HG03045 (cell line): ENCODE data around the gene PTPN23.
"Not testable (repeated sequence)": the region's sequence is repeated elsewhere in the genome, so short reads cannot be mapped to it uniquely, and the experiment has no call there.

Experiments
- ATAC-seq: cut with Tn5 transposase; IDR thresholded peaks from one replicate; pipeline ENCODE4 v1.9.1; 2021; ENCODE audit warnings: mild to moderate bottlenecking, moderate library complexity; ENCODE audit not compliant: unreplicated experiment

The PTPN23 gene

DNA sequence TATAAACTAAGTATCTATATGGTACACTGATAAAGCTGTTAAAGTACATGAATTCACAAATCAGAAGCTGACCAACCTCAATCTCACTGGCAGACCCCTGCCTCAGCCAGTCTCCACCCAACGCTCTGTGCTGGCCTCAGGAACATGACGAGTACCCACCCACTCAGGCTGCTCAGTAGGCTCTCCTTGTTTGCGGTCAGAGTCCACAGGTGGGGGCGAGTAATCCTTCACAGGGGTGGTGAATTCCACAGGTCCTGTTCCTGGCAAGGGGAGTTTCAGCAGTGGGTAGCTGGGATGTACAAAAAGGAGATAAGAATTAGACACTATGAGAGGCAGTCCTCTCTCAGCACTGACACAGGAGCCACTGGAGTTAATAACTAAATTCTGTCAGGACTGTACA, 54.0 kb downstream of the PTPN23 start:
- ATAC-seq = no peak

DNA sequence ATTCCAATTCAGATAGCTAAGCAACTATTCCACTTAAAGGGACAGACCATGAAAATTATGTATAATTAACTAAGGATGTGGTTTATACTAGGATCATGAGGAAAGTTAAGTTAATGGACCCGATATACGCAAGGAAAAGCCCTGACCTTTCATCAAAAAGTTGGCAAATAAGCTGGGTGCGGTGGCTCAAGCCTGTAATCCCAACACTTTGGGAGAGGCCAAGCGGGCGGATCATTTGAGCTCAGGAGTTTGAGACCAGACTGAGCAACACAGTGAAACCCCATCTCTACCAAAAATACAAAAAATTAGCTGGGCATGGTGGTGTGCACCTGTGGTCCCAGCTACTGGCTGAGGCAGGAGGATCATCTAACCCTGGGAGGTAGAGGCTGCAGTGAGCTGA, 55.4 kb downstream of the PTPN23 start:
- ATAC-seq = no peak

DNA sequence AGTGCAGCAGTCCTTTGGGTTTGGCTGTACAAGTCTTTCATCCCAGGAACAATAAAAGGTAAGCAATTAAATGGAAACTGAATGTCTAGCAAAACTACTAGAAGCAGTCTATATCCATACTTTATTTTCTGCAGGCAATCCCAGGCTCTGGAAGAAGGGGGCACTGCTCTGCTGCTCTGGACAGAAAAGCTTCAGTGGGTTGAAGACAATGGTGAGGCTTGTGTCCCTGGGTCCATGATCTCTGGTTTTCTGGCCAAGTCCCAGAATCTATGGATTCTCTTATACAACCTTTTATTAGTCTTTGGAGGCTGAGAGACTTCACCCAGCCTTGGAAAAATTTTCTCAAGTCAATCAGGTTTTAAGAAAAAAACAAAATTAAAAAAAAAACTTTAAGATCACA, 59.3 kb downstream of the PTPN23 start:
- ATAC-seq = no peak

DNA sequence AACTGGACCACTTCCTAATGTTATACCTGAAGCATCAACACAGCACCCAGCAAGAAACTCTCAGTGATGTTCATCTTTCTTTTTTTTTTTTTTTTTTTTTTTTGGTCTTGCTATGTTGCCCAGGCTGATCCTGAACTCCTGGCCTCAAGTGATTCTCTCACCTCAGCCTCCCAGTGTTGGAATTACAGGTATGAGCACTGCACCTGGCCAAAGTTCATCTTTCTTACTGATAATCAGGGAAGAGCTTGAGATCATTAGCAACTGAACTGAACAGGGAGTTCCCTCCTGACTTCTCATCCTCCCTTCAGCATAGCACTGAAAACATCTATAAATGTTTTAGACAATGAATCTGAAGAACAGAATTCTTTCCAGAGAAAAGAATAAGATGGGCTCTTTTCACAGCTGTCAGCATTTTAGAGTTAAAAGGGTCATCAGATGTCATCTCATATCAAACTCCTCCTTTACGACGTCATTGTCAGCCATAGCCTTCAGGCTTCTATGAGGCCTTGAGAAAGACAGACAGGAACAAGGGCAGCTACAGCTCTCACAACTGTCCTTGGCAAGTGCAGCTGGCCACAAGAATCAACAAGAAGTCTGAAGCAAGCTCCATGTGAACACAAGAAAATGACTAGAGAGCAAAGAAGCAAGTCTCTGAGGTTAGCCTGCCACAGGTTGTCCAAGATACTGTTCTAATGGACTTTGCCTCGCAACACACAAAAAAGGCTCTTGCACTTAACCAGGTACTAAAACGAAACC, 61.2 kb downstream of the PTPN23 start:
- no peak for ATAC-seq

DNA sequence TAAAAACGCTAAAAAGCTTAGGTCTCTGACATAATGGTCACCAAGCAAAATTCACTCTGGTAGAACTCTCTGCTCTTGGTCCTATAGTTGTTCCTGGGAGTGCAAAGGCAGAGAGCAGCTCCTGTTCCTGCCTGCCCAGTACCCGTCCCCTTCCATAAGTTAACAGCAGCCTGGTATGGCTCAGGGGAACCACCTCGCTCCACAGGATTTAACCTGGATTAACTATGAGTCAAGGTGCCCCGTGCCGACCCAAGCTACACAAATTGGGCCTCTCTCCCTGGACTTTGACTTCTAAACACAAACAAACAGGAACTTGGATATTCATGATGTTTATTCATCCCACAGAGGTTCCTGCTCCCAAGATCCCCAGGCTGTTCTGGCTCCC, 62.8 kb downstream of the PTPN23 start:
- no peak for ATAC-seq

DNA sequence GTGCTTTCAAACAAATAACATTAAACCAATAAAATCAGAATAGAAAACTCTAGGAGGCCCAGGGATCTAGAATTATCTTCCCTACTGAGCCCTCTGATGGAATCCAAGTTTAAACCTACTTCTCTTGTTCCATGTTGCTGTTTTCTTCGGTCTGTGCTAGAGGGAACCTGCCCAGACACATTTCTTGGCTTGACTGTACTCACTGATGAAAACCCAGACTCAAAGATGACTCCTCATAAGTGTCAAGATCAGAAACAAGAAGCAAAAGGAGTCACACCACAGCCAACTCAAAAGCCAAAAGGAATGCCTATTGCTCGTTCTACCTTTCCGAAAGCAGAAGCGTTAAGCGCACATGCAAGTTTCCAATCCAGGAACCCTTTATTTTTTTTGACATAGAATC, 63.3 kb downstream of the PTPN23 start:
- no peak for ATAC-seq

DNA sequence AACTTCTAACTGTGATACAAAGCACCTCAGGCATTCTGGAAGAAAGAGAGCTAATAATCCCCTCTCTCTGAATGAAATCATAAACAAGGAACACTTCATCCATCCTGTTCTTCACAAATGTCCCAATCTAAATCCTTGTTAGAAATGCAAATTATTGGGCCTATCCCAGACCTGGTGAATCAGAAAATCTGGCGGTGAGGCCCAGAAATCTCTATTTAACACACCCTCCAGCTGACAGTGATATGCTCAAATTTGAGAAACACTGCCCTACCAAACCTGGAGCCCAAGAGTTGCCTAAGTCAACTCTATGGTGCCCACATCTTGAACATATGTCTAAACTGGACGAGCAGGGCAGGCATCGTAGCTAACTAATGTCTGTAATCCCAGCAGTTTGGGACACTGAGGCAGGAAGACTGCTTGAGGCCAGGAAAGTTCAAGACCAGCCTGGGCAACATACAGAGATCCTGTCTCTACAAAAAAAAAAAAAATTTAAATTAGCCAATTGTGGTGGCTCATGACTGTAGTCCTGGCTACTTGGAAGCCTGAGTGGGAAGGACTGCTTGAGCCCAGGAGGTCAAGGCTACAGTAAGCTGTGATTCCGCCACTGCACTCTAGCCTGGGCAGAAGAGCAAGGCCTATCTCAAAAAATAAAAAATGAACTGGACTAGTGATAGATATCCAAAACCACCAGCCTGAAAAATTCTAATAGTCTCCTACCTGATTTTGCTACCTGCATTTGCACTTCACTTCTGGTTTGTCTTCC, 71.8 kb downstream of the PTPN23 start:
- no peak for ATAC-seq

DNA sequence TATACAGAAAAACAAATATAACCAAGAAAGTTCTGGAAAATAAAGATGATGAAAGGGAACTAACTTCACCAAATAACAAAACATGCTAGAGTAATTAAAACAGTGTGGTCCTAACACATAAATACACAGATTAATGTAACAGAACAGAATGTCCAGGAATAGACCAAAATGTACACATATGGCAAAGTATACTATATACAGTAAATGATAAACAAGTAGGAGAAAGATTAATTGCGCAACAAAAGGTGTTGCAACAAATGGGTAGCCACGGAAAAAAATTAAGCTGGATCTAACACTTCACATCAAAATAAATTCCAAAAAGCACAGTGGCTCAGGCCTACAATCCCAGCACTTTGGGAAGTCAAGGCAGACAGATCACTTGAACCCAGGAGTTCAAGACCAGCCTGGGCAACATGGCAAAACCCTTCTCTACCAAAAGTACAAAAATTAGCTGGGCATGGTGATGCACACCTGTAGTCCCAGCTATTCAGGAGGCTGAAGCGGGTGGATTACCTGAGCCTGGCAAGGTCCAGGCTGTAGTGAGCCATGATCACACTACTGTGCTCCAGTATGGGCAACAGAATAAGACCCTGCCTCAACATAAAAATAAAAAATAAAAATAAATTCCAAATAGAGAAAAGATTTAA, 75.1 kb downstream of the PTPN23 start:
- no peak for ATAC-seq

DNA sequence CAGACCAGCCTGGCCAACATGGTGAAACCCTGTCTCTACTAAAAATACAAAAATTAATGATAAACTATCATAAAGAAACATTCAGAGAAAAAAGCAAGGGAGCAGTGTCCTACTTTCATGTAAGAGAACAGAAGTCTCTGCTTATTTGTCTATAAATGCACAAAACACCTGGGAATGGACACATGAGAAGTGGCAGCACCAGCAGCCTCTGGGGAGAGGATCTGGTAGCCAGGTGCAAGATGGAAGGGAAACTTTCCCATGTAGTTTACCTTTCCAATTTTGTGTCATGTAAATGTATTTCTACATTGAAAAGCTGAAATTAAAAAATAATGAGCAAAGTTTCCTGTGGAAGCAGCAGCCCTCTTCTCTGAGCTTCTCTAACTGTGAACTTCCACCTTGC, 76.2 kb downstream of the PTPN23 start:
- ATAC-seq = no peak

DNA sequence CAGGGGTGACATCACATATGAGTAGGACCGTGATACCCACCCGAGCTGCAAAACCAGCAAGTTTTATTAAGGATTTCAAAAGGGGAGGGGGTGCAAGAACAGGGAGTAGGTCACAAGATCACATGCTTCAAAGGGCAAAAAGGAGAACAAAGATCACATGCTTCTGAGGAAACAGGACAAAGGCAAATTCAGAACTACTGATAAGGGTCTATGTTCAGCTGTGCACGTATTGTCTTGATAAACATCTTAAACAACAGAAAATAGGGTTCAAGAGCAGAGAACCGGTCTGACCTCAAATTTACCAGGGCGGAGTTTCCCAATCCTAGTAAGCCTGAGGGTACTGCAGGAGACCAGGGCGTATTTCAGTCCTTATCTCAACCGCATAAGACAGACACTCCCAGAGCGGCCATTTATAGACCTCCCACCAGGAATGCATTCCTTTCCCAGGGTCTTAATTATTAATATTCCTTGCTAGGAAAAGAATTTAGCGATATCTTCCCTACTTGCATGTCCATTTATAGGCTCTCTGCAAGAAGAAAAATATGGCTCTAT, 78.8 kb downstream of the PTPN23 start:
- ATAC-seq = not testable (repeated sequence)
